K562 (cell line): ENCODE data around the gene EIF2AK2. TPM values are rescaled to one million over a fixed set of nuclear protein-coding genes. Genes with fewer than 3 reads are reported as not detected.

Experiments
- ATAC-seq: fragments of 200-7000 bp; cut with Tn5 transposase; 3 replicates; pipeline ENCODE4 v1.9.1; 2020; ENCODE audit warnings: moderate library complexity
- BruUV-seq: library from RNA; stranded (reverse); fragments of 400-500 nt; replicated peaks from 2 replicates; lab custom pipeline; 2021; lab: Mats Ljungman, UMichigan
- CTCF ChIA-PET: fragments of 300-600 bp; formaldehyde crosslinking; extraction: SDS; loops from one replicate; lab custom pipeline; 2021; ENCODE audit warnings: low intra/inter-chr PET ratio; lab: Yijun Ruan, JAX
- POLR2A ChIA-PET: fragments of 300-600, 350-650 bp; sonication (Branson Sonifier 250); formaldehyde crosslinking; extraction: SDS; loops from one replicate; lab custom pipeline; 2021; ENCODE audit warnings: antibody characterized with exemption, inconsistent platforms; lab: Yijun Ruan, JAX
- DNase-seq, 4 experiments: peaks; one replicate each; pipeline versions ENCODE4 v3.0.0 to v3.0.0-alpha.2; 2011 to 2018; ENCODE audit warnings: low spot score in 3 of 4, mixed read lengths in 3 of 4; ENCODE audit errors: extremely low read depth in 1 of 4
- FAIRE-seq: peaks from 2 replicates; lab custom pipeline; 2011; peaks lifted over from hg19 to GRCh38; lab: Jason Lieb, UNC
- H2AFZ ChIP-seq: 2 replicates; pipeline ENCODE4 v1.6.0; 2011; ENCODE audit warnings: low read depth, low read length, control low read depth, inconsistent platforms
- H3K27ac ChIP-seq: fragments of 200-600 bp; 3 replicates; pipeline ENCODE4 v1.8.0; 2011; ENCODE audit warnings: low read depth, mild to moderate bottlenecking, control low read depth, inconsistent platforms, low read length, moderate library complexity, mixed read lengths; ENCODE audit errors: extremely low read depth
- H3K27me3 ChIP-seq, 2 experiments: fragments of 300-600 bp in 1 of 2; 2 replicates in 1 of 2; 3 replicates in 1 of 2; pipeline versions ENCODE4 v1.6.0 to v1.8.0; 2011; ENCODE audit warnings: inconsistent platforms in 2 of 2, low read length in 2 of 2, mild to moderate bottlenecking in 1 of 2, mixed read lengths in 1 of 2, moderate library complexity in 1 of 2; ENCODE audit not compliant: control insufficient read depth in 2 of 2, insufficient read depth in 2 of 2
- H3K36me3 ChIP-seq: fragments of 300-600 bp; 3 replicates; pipeline ENCODE4 v1.8.0; 2011; ENCODE audit warnings: mild to moderate bottlenecking, low read length, inconsistent platforms; ENCODE audit not compliant: control insufficient read depth, insufficient read depth
- H3K4me1 ChIP-seq, 2 experiments: fragments of 200-600 bp in 1 of 2; replicated peaks in 1 of 2; 2 replicates in 1 of 2; 3 replicates in 1 of 2; pipeline versions ENCODE4 v1.5.1 to v1.8.0; 2011; ENCODE audit warnings: inconsistent platforms in 2 of 2, low read length in 2 of 2, mild to moderate bottlenecking in 1 of 2, mixed read lengths in 1 of 2, moderate library complexity in 1 of 2; ENCODE audit not compliant: control insufficient read depth in 2 of 2, insufficient read depth in 2 of 2
- H3K4me2 ChIP-seq: 2 replicates; pipeline ENCODE4 v1.6.1; 2011; ENCODE audit warnings: low read length, control low read depth, inconsistent platforms, mixed read lengths; ENCODE audit not compliant: insufficient read depth
- H3K4me3 ChIP-seq: fragments of 200-600 bp; sonication (generic), shearing (Covaris generic); 2 replicates; pipeline ENCODE4 v1.5.1; 2016; ENCODE audit warnings: control low read depth, inconsistent platforms
- H3K79me2 ChIP-seq: fragments of 200-600 bp; 3 replicates; pipeline ENCODE4 v1.8.0; 2011; ENCODE audit warnings: low read length, inconsistent platforms; ENCODE audit not compliant: control insufficient read depth, insufficient read depth
- H3K9ac ChIP-seq, 2 experiments: 2 replicates each; pipeline versions ENCODE4 v1.6.0 to v1.6.1; 2011; ENCODE audit warnings: low read depth in 2 of 2, low read length in 2 of 2, control low read depth in 1 of 2, inconsistent platforms in 1 of 2, mild to moderate bottlenecking in 1 of 2, mixed read lengths in 1 of 2; ENCODE audit not compliant: insufficient read depth in 1 of 2
- H3K9me1 ChIP-seq: one replicate; pipeline ENCODE4 v1.6.0; 2011; ENCODE audit warnings: inconsistent platforms, mild to moderate bottlenecking, low read length, moderate library complexity; ENCODE audit not compliant: control insufficient read depth, insufficient read depth
- H3K9me3 ChIP-seq: replicated peaks from 2 replicates; pipeline ENCODE4 v1.5.1; 2011; ENCODE audit warnings: low read depth, low read length, inconsistent platforms; ENCODE audit not compliant: control insufficient read depth, insufficient read depth
- H4K20me1 ChIP-seq: replicated peaks from 2 replicates; pipeline ENCODE4 v1.6.1; 2011; ENCODE audit warnings: low read length, inconsistent platforms, mixed read lengths; ENCODE audit not compliant: control insufficient read depth, insufficient read depth
- RBM34 ChIP-seq: fragments of 200-400 bp; formaldehyde crosslinking; IDR thresholded peaks from 2 replicates; pipeline ENCODE4 v1.6.1; 2018; ENCODE audit warnings: low read length, borderline replicate concordance; ENCODE audit not compliant: insufficient read depth
- WGBS: fragments of 100-300 bp; shearing (Covaris generic); methylation state at CpG from one replicate; pipeline ENCODE4 v1.1.6; 2016; ENCODE audit warnings: low coverage, mixed read lengths; ENCODE audit not compliant: insufficient coverage; ENCODE audit errors: missing lambda C conversion rate; 5-methylcytosine and 5-hydroxymethylcytosine counted together
- in situ Hi-C: fragments of 300-500 bp; cut with MboI; formaldehyde crosslinking; loops from 4 replicates; pipeline ENCODE4 v1.15.0; 2018; ENCODE audit warnings: inconsistent platforms, mixed read lengths
- intact Hi-C: fragments of 100-400 bp; cut with micrococcal nuclease; formaldehyde crosslinking; loops from 2 replicates; pipeline ENCODE4 v1.14.2; 2022
- polyA plus RNA-seq, 8 experiments: library from polyadenylated mRNA; depleted of rRNA in 4 of 8; stranded (reverse) in 5 of 8; unstranded in 3 of 8; fragments of >200 nt; fragmentation: Nextera tagmentation in 2 of 8; fragmentation: Illumina TruSeq in 1 of 8; extraction: Ambion mirVana in 2 of 8; extraction: Trizol in 1 of 8; gene quantifications; 2 replicates each; pipeline versions ENCODE4 v1.2.1 to v1.2.3, GENCODE V29; 2011 to 2014; ENCODE audit warnings: inconsistent platforms in 1 of 8, missing spikeins in 1 of 8
- total RNA-seq, 7 experiments: library from RNA; depleted of rRNA in 6 of 7; stranded (reverse); fragments of >200 nt in 6 of 7; fragmentation: Illumina TruSeq in 2 of 7; extraction: Trizol in 2 of 7; gene quantifications; 2 replicates each; pipeline versions ENCODE4 v1.2.1 to v1.2.3, GENCODE V29; 2011 to 2021; ENCODE audit warnings: low replicate concordance in 1 of 7
- TF ChIP-seq, protein P1 (sequence below): fragments of 250-450 bp; sonication (Bioruptor Pico); IDR thresholded peaks from 2 replicates; pipeline ENCODE4 v1.8.0; 2021; ENCODE audit warnings: mild to moderate bottlenecking, moderate library complexity
- TF ChIP-seq, protein P2 (sequence below), 2 experiments: fragments of 450-650 bp; IDR thresholded peaks; 2 replicates each; pipeline ENCODE4 v1.6.1; 2016; ENCODE audit warnings: mild to moderate bottlenecking in 2 of 2, borderline replicate concordance in 1 of 2, low read depth in 1 of 2, moderate library complexity in 1 of 2

Gene EIF2AK2
- total and polyA plus RNA-seq, 9 of the 15 experiments (the other 6 are each of a cell fraction or from before 2014, with no cell fraction given): 3.8 to 19.5 (median 13.3) TPM

DNA sequence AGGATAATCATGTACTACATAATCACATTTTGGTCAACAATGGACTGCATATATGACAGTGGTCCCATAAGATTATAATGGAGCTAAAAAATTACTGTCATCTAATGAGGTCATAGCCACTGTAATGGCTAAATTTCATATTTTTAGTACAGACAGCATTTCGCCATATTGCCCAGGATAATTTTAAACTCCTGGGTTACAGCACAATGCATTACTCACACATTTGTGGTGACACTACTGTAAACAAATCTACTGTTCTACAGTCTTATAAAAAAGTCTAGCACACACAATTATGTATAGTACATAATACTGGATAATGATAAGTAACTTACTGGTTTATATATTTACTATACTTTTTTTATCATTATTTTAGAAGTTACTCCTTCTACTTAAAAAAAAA lies 12.8 kb downstream of the EIF2AK2 start:
- Histone ChIP-seq H3K4me3 (no peak overlapping the region), H3K27ac (no peak overlapping the region), H3K27me3 (no peaks in the 10 kb centered on the region), H3K79me2 (no peaks in the 10 kb centered on the region), H3K9ac (no peak overlapping the region), H3K4me1 (no peaks in the 10 kb centered on the region), H3K4me2 (no peak overlapping the region), H3K9me3 (no peaks in the 10 kb centered on the region), H3K9me1 (no peaks in the 10 kb centered on the region), H3K36me3 (peaks cover 44% of the 10 kb centered on the region; the same call in 2 of the 3 replicates), H2AFZ (no peak overlapping the region), H4K20me1 (no peaks in the 10 kb centered on the region)
- no peak for TF ChIP-seq RBM34
- TF ChIP-seq, protein P1, sequence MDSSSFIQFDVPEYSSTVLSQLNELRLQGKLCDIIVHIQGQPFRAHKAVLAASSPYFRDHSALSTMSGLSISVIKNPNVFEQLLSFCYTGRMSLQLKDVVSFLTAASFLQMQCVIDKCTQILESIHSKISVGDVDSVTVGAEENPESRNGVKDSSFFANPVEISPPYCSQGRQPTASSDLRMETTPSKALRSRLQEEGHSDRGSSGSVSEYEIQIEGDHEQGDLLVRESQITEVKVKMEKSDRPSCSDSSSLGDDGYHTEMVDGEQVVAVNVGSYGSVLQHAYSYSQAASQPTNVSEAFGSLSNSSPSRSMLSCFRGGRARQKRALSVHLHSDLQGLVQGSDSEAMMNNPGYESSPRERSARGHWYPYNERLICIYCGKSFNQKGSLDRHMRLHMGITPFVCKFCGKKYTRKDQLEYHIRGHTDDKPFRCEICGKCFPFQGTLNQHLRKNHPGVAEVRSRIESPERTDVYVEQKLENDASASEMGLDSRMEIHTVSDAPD (CRISPR knock-in tag): no peak
- BruUV-seq: no TSS peak
- FAIRE-seq (no peak), DNase-seq (no peak), ATAC-seq (no peak)
- ChIA-PET POLR2A (no interaction called here), CTCF (no interaction called here)
- in situ Hi-C loops (no loop called here), intact Hi-C loops (no loop called here)
- WGBS: 95% methylated on average over 1 of the region's 1 CpG

DNA sequence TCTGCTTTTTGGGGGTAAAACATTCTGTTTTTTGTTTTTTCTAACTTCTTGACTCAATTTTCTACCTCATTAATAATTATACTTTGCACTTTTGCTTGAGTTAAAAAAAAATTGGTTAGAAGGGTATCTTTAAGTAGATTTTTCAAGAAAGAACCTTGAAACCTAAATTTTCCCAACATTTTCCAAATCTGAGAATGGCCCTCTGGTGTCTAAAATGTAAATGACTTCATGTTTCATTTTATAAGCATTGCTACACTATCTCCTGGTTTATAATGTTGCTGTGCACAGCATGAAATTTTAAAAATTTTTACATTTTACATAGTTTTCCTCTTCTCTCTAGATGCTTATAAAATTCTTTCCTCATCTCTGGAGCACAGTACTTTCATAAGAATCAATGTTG lies 14.2 kb downstream of the EIF2AK2 start:
- no peak for ATAC-seq
- no peak for FAIRE-seq
- in situ Hi-C loops: no loop called here
- Histone ChIP-seq H3K36me3 (peaks cover 38% of the 10 kb centered on the region; the same call in 2 of the 3 replicates), H3K9ac (no peak overlapping the region), H3K27me3 (no peaks in the 10 kb centered on the region), H3K4me2 (no peak overlapping the region), H4K20me1 (no peaks in the 10 kb centered on the region), H3K9me3 (no peaks in the 10 kb centered on the region), H2AFZ (no peak overlapping the region), H3K27ac (no peak overlapping the region), H3K79me2 (no peaks in the 10 kb centered on the region), H3K4me3 (no peak overlapping the region), H3K4me1 (no peaks in the 10 kb centered on the region), H3K9me1 (no peaks in the 10 kb centered on the region)
- ChIA-PET POLR2A (no interaction called here), CTCF (no interaction called here)
- DNase-seq: no peak
- no TSS peak for BruUV-seq
- intact Hi-C loops: no loop called here
- TF ChIP-seq, protein P2, sequence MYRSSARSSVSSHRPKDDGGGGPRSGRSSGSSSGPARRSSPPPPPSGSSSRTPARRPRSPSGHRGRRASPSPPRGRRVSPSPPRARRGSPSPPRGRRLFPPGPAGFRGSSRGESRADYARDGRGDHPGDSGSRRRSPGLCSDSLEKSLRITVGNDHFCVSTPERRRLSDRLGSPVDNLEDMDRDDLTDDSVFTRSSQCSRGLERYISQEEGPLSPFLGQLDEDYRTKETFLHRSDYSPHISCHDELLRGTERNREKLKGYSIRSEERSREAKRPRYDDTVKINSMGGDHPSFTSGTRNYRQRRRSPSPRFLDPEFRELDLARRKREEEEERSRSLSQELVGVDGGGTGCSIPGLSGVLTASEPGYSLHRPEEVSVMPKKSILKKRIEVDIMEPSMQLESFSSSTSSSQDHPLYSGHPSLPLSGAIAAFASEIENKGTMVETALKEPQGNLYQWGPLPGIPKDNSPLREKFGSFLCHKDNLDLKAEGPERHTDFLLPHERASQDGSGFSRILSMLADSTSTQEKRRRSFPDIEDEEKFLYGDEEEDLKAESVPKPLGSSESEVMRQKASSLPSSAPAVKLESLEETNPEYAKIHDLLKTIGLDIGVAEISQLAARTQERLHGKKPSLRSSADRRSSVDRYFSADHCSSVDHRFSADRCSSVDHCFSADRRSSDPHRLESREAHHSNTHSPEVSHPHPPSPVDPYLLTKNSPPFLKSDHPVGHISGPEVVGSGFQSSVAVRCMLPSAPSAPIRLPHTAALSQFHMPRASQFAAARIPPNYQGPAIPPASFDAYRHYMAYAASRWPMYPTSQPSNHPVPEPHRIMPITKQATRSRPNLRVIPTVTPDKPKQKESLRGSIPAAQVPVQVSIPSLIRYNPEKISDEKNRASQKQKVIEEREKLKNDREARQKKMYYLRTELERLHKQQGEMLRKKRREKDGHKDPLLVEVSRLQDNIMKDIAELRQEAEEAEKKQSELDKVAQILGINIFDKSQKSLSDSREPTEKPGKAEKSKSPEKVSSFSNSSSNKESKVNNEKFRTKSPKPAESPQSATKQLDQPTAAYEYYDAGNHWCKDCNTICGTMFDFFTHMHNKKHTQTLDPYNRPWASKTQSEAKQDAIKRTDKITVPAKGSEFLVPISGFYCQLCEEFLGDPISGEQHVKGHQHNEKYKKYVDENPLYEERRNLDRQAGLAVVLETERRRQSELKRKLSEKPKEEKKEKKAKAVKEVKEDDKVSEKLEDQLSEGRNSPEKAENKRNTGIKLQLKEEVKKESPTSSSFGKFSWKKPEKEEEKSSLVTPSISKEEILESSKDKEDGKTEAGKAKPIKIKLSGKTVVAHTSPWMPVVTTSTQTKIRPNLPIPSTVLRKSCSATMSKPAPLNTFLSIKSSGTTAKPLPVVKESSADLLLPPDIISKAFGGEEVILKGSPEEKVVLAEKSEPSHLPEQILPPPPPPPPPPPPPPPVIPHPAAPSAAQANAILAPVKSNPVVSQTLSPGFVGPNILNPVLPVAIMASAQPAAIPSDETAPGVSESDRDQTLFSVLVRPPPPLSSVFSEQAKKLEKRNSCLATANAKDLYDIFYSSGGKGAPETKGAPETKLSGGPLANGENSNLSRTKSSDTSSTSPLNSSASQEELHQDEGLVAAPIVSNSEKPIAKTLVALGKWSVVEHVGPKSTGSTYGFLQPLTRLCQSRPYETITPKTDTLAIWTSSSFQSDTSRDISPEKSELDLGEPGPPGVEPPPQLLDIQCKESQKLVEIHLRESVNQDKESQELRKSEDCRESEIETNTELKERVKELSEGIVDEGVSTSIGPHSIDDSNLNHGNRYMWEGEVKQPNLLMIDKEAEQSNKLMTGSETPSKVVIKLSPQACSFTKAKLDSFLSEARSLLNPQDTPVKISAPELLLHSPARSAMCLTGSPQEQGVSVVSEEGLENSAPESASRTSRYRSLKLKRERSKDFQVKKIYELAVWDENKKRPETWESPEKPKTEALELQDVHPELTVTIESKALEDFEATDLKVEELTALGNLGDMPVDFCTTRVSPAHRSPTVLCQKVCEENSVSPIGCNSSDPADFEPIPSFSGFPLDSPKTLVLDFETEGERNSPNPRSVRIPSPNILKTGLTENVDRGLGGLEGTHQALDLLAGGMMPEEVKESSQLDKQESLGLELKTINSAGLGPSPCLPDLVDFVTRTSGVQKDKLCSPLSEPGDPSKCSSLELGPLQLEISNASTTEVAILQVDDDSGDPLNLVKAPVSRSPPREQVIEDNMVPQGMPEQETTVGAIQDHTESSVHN (IDR thresholded peaks at IDR 0.05; ENCODE audit: borderline replicate concordance in 1 of 2, low read depth in 1 of 2): no peak
